ENCODE measurements around the gene SIRT5.
A peak's percentile ranks its signal among the peaks of the same experiment; 100 is the strongest.

Gene SIRT5

GRCh38 chr6:13553646-13554045, 20.8 kb upstream of the SIRT5 start:
- no peak for DNase-seq (ENCODE audit: low read depth)

GRCh38 chr6:13554929-13555333, 19.5 kb upstream of the SIRT5 start:
- DNase-seq (ENCODE audit: low read depth), result no peak

- no peak for DNase-seq (ENCODE audit: low read depth)
Measured at GRCh38 chr6:13557841-13558240, 16.6 kb upstream of the SIRT5 start.

GRCh38 chr6:13558718-13559117, 15.7 kb upstream of the SIRT5 start:
- DNase-seq (ENCODE audit: low read depth), result no peak

GRCh38 chr6:13559251-13559650, 15.2 kb upstream of the SIRT5 start:
- DNase-seq (ENCODE audit: low read depth), result no peak

GRCh38 chr6:13559968-13560650, 14.3 kb upstream of the SIRT5 start:
- DNase-seq (ENCODE audit: low read depth), result no peak

- DNase-seq (ENCODE audit: low read depth), result no peak
Measured at GRCh38 chr6:13560651-13561044, 13.8 kb upstream of the SIRT5 start.

GRCh38 chr6:13561624-13562267, 12.7 kb upstream of the SIRT5 start:
- no peak for DNase-seq (ENCODE audit: low read depth)

- no peak for DNase-seq (ENCODE audit: low read depth)
Measured at GRCh38 chr6:13563009-13563408, 11.4 kb upstream of the SIRT5 start.

- DNase-seq (ENCODE audit: low read depth), result no peak
Measured at GRCh38 chr6:13565921-13566320, 8.5 kb upstream of the SIRT5 start.

GRCh38 chr6:13566500-13566899, 7.9 kb upstream of the SIRT5 start:
- DNase-seq (ENCODE audit: low read depth), result no peak

- DNase-seq (ENCODE audit: low read depth), result no peak
Measured at GRCh38 chr6:13568970-13569369, 5.4 kb upstream of the SIRT5 start.

GRCh38 chr6:13572240-13572639, 2.2 kb upstream of the SIRT5 start:
- no peak for DNase-seq (ENCODE audit: low read depth)

- no peak for DNase-seq (ENCODE audit: low read depth)
Measured at GRCh38 chr6:13572951-13573654, 1.3 kb upstream of the SIRT5 start.

GRCh38 chr6:13573669-13574110, 711 bp upstream of the SIRT5 start:
- DNase-seq (ENCODE audit: low read depth), result no peak

GRCh38 chr6:13574149-13574570, 241 bp upstream of the SIRT5 start:
- DNase-seq (ENCODE audit: low read depth), result peak; percentile 91

- DNase-seq (ENCODE audit: low read depth), result no peak
Measured at GRCh38 chr6:13575377-13575775, 975 bp downstream of the SIRT5 start.

- no peak for DNase-seq (ENCODE audit: low read depth)
Measured at GRCh38 chr6:13576017-13576416, 1.6 kb downstream of the SIRT5 start.

- DNase-seq (ENCODE audit: low read depth), result no peak
Measured at GRCh38 chr6:13577926-13578325, 3.5 kb downstream of the SIRT5 start.

- DNase-seq (ENCODE audit: low read depth), result no peak
Measured at GRCh38 chr6:13579911-13580310, 5.5 kb downstream of the SIRT5 start.

GRCh38 chr6:13581700-13582229, 7.4 kb downstream of the SIRT5 start:
- DNase-seq (ENCODE audit: low read depth), result no peak

- DNase-seq (ENCODE audit: low read depth), result no peak
Measured at GRCh38 chr6:13586603-13587542, 12.5 kb downstream of the SIRT5 start.
